HUES64 (cell line): ENCODE measurements around the gene NAA80.
"Not testable (repeated sequence)": the region's sequence is repeated elsewhere in the genome, so short reads cannot be mapped to it uniquely, and the experiment has no call there.

Source experiments
- H3K27ac ChIP-seq: 2 replicates; pipeline ENCODE4 v1.7.0; 2013; ENCODE audit warnings: low read depth, low read length, inconsistent platforms
- H3K27me3 ChIP-seq: 2 replicates; pipeline ENCODE4 v1.6.1; 2013; ENCODE audit warnings: mild to moderate bottlenecking, low read length; ENCODE audit not compliant: insufficient read depth
- H3K36me3 ChIP-seq: 2 replicates; pipeline ENCODE4 v1.6.1; 2013; ENCODE audit warnings: mild to moderate bottlenecking, low read length; ENCODE audit not compliant: insufficient read depth
- H3K4me1 ChIP-seq: 2 replicates; pipeline ENCODE4 v1.6.1; 2013; ENCODE audit warnings: mild to moderate bottlenecking, low read length, moderate library complexity; ENCODE audit not compliant: insufficient read depth
- H3K4me3 ChIP-seq: 2 replicates; pipeline ENCODE4 v1.5.1; 2013; ENCODE audit warnings: mild to moderate bottlenecking, low read length, moderate library complexity
- H3K9ac ChIP-seq: 2 replicates; pipeline ENCODE4 v1.6.1; 2013; ENCODE audit warnings: mild to moderate bottlenecking, low read depth, low read length
- H3K9me3 ChIP-seq: 2 replicates; pipeline ENCODE4 v1.6.1; 2013; ENCODE audit warnings: low read depth, low read length; ENCODE audit not compliant: insufficient read depth
- WGBS: fragments of 150-250, 120-280 bp; methylation state at CpG from one replicate; pipeline ENCODE4 v1.1.7; 2013; ENCODE audit warnings: missing lambda C conversion rate; 5-methylcytosine and 5-hydroxymethylcytosine counted together

The NAA80 gene

GRCh38 chr3:50320853-50321335, 21.7 kb upstream of the NAA80 start:
- H3K27ac ChIP-seq, result peak overlapping the region; percentile 99
- under 1% methylated on average over 45 of the region's 45 CpGs for WGBS
- H3K9ac ChIP-seq, result peak overlapping the region; percentile 95
- H3K9me3 ChIP-seq, result no peaks in the 10 kb centered on the region
- peak overlapping the region; percentile 92 for H3K4me3 ChIP-seq
- no peaks in the 10 kb centered on the region for H3K27me3 ChIP-seq
- peaks cover 18% of the 10 kb centered on the region for H3K4me1 ChIP-seq
- peaks cover 52% of the 10 kb centered on the region for H3K36me3 ChIP-seq

- peak overlapping the region; percentile 95 for H3K9ac ChIP-seq
- H3K9me3 ChIP-seq, result no peaks in the 10 kb centered on the region
- WGBS, result 93% methylated on average over 29 of the region's 29 CpGs
- H3K4me1 ChIP-seq, result peaks cover 18% of the 10 kb centered on the region
- no peak overlapping the region; the same call in 1 of the 2 replicates for H3K27ac ChIP-seq
- H3K27me3 ChIP-seq, result no peaks in the 10 kb centered on the region
- peak overlapping the region; percentile 92 for H3K4me3 ChIP-seq
- peaks cover 44% of the 10 kb centered on the region for H3K36me3 ChIP-seq
Measured at GRCh38 chr3:50319894-50320625, 20.9 kb upstream of the NAA80 start.

GRCh38 chr3:50319181-50319893, 20.1 kb upstream of the NAA80 start:
- peaks cover 18% of the 10 kb centered on the region for H3K4me1 ChIP-seq

GRCh38 chr3:50318615-50319014, 19.4 kb upstream of the NAA80 start:
- 96% methylated on average over 10 of the region's 10 CpGs for WGBS
- no peak overlapping the region for H3K9ac ChIP-seq
- H3K27ac ChIP-seq, result no peak overlapping the region
- H3K4me1 ChIP-seq, result peaks cover 18% of the 10 kb centered on the region
- no peak overlapping the region for H3K4me3 ChIP-seq
- H3K9me3 ChIP-seq, result no peaks in the 10 kb centered on the region
- no peaks in the 10 kb centered on the region for H3K27me3 ChIP-seq
- H3K36me3 ChIP-seq, result peaks cover 40% of the 10 kb centered on the region

More at GRCh38 chr3:50319181-50319893, 20.1 kb upstream of the NAA80 start:
- no peaks in the 10 kb centered on the region for H3K9me3 ChIP-seq
- no peak overlapping the region for H3K27ac ChIP-seq
- peaks cover 40% of the 10 kb centered on the region for H3K36me3 ChIP-seq
- H3K9ac ChIP-seq, result no peak overlapping the region
- 94% methylated on average over 16 of the region's 16 CpGs for WGBS
- H3K27me3 ChIP-seq, result no peaks in the 10 kb centered on the region
- H3K4me3 ChIP-seq, result no peak overlapping the region

GRCh38 chr3:50318163-50318562, 19.0 kb upstream of the NAA80 start:
- Histone ChIP-seq H3K36me3 (peaks cover 40% of the 10 kb centered on the region), H3K4me3 (no peak overlapping the region), H3K4me1 (peaks cover 15% of the 10 kb centered on the region), H3K27ac (no peak overlapping the region), H3K9ac (no peak overlapping the region), H3K27me3 (no peaks in the 10 kb centered on the region), H3K9me3 (no peaks in the 10 kb centered on the region)
- WGBS, result 95% methylated on average over 11 of the region's 11 CpGs

GRCh38 chr3:50317300-50317699, 18.1 kb upstream of the NAA80 start:
- Histone ChIP-seq H3K27me3 (no peaks in the 10 kb centered on the region), H3K9me3 (no peaks in the 10 kb centered on the region), H3K36me3 (peaks cover 40% of the 10 kb centered on the region), H3K4me1 (peaks cover 11% of the 10 kb centered on the region; the same call in 1 of the 2 replicates), H3K9ac (no peak overlapping the region), H3K27ac (no peak overlapping the region), H3K4me3 (no peak overlapping the region)
- WGBS, result 86% methylated on average over 6 of the region's 6 CpGs

- Histone ChIP-seq H3K4me3 (no peak overlapping the region), H3K27ac (no peak overlapping the region)
- WGBS, result 71% methylated on average over 9 of the region's 9 CpGs
Measured at GRCh38 chr3:50316657-50317242, 17.5 kb upstream of the NAA80 start.

GRCh38 chr3:50314816-50315215, 15.6 kb upstream of the NAA80 start:
- Histone ChIP-seq H3K27me3 (no peaks in the 10 kb centered on the region), H3K4me3 (no peak overlapping the region), H3K9ac (no peak overlapping the region), H3K9me3 (peaks cover 2% of the 10 kb centered on the region; the same call in 1 of the 2 replicates), H3K36me3 (peaks cover 36% of the 10 kb centered on the region), H3K27ac (no peak overlapping the region), H3K4me1 (0 out of 2 replicates have a peak, but pooled peaks cover 5% of the 10 kb centered on the region)
- 93% methylated on average over 4 of the region's 4 CpGs for WGBS

More at GRCh38 chr3:50316657-50317242, 17.5 kb upstream of the NAA80 start:
- H3K36me3 ChIP-seq, result peaks cover 40% of the 10 kb centered on the region
- no peaks in the 10 kb centered on the region for H3K9me3 ChIP-seq
- H3K4me1 ChIP-seq, result peaks cover 11% of the 10 kb centered on the region; the same call in 1 of the 2 replicates
- H3K9ac ChIP-seq, result no peak overlapping the region
- no peaks in the 10 kb centered on the region for H3K27me3 ChIP-seq

- Histone ChIP-seq H3K27me3 (no peaks in the 10 kb centered on the region), H3K27ac (no peak overlapping the region), H3K36me3 (peaks cover 33% of the 10 kb centered on the region), H3K9ac (no peak overlapping the region), H3K9me3 (peaks cover 7% of the 10 kb centered on the region), H3K4me3 (no peak overlapping the region), H3K4me1 (0 out of 2 replicates have a peak, but pooled peaks cover 5% of the 10 kb centered on the region)
- 93% methylated on average over 3 of the region's 3 CpGs for WGBS
Measured at GRCh38 chr3:50314342-50314741, 15.1 kb upstream of the NAA80 start.

GRCh38 chr3:50312041-50312440, 12.8 kb upstream of the NAA80 start:
- not testable (repeated sequence) for H3K27me3 ChIP-seq, H3K9ac ChIP-seq, H3K4me3 ChIP-seq, H3K4me1 ChIP-seq, H3K27ac ChIP-seq
- H3K36me3 ChIP-seq, result peaks cover 13% of the 10 kb centered on the region
- peaks cover 22% of the 10 kb centered on the region for H3K9me3 ChIP-seq
- 96% methylated on average over 18 of the region's 32 CpGs for WGBS

GRCh38 chr3:50304601-50305000, 5.4 kb upstream of the NAA80 start:
- Histone ChIP-seq H3K36me3 (peaks cover 3% of the 10 kb centered on the region; the same call in 1 of the 2 replicates), H3K27ac (no peak overlapping the region), H3K4me1 (peaks cover 12% of the 10 kb centered on the region; the same call in 1 of the 2 replicates), H3K4me3 (no peak overlapping the region), H3K9me3 (peaks cover 22% of the 10 kb centered on the region), H3K27me3 (no peaks in the 10 kb centered on the region), H3K9ac (no peak overlapping the region)
